ENCODE measurements around the gene CCDC106.

CCDC106 gene

DNA sequence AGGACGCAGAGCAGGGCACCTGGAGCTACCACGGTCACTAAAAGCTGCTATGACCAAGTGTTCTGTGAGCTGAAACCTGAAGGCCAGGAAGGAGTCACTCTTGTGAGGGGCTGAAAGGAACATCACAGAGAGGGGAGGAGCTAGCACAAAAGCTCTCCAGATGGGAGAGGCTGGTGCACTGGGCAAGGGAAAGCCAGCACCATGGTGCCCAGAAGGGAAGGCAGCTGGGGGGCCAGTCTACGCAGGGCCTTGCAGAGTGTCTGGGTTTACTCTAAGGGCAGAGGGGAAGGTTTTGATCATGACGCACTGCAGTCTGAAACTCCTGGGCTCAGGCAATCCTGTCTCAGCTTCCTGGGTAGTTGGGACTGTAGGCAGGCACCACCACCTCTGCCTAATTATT lies 11.3 kb upstream of the CCDC106 start:
- no peak for DNase-seq (ENCODE audit: low read depth, low spot score)
- H3K9me3 ChIP-seq (ENCODE audit: insufficient read depth, low read length), result no peaks in the 10 kb centered on the region
- H3K36me3 ChIP-seq (ENCODE audit: insufficient read depth, insufficient read length, low read length), result peaks cover 19% of the 10 kb centered on the region
- H3K4me1 ChIP-seq (ENCODE audit: insufficient read depth, insufficient read length), result peaks cover 12% of the 10 kb centered on the region
- H3K9ac ChIP-seq (ENCODE audit: insufficient read length, low read depth), result no peak overlapping the region
- no peaks in the 10 kb centered on the region for H3K27me3 ChIP-seq (ENCODE audit: insufficient read depth, insufficient read length)
- no peak overlapping the region for H3K4me3 ChIP-seq (ENCODE audit: insufficient read length, low read depth)
- no peak for TF ChIP-seq ZNF274 (IDR thresholded peaks at IDR 0.05; ENCODE audit: low read depth, low read length)
- TF ChIP-seq SUZ12 (IDR thresholded peaks at IDR 0.05; ENCODE audit: extremely low read depth, insufficient read depth, insufficient read length), result no peak
- no peak for TF ChIP-seq YY1 (IDR thresholded peaks at IDR 0.05; ENCODE audit: insufficient read depth, insufficient read length)

GRCh38 chr19:55637534-55637933 lies 10.5 kb upstream of the CCDC106 start:
- Histone ChIP-seq H3K4me1 (ENCODE audit: insufficient read depth, insufficient read length) (peaks cover 12% of the 10 kb centered on the region), H3K4me3 (ENCODE audit: insufficient read length, low read depth) (no peak overlapping the region), H3K27me3 (ENCODE audit: insufficient read depth, insufficient read length) (no peaks in the 10 kb centered on the region), H3K36me3 (ENCODE audit: insufficient read depth, insufficient read length, low read length) (peaks cover 19% of the 10 kb centered on the region), H3K9me3 (ENCODE audit: insufficient read depth, low read length) (no peaks in the 10 kb centered on the region), H3K9ac (ENCODE audit: insufficient read length, low read depth) (no peak overlapping the region)
- no peak for DNase-seq (ENCODE audit: low read depth, low spot score)
- TF ChIP-seq SUZ12 (IDR thresholded peaks at IDR 0.05; ENCODE audit: extremely low read depth, insufficient read depth, insufficient read length) (no peak), ZNF274 (IDR thresholded peaks at IDR 0.05; ENCODE audit: low read depth, low read length) (no peak), YY1 (IDR thresholded peaks at IDR 0.05; ENCODE audit: insufficient read depth, insufficient read length) (no peak)

- Histone ChIP-seq H3K9ac (ENCODE audit: insufficient read length, low read depth) (no peak overlapping the region), H3K9me3 (ENCODE audit: insufficient read depth, low read length) (no peaks in the 10 kb centered on the region)
- TF ChIP-seq SUZ12 (IDR thresholded peaks at IDR 0.05; ENCODE audit: extremely low read depth, insufficient read depth, insufficient read length) (no peak), YY1 (IDR thresholded peaks at IDR 0.05; ENCODE audit: insufficient read depth, insufficient read length) (no peak), ZNF274 (IDR thresholded peaks at IDR 0.05; ENCODE audit: low read depth, low read length) (no peak)
Observed at GRCh38 chr19:55638864-55639359, 9.1 kb upstream of the CCDC106 start.

DNA sequence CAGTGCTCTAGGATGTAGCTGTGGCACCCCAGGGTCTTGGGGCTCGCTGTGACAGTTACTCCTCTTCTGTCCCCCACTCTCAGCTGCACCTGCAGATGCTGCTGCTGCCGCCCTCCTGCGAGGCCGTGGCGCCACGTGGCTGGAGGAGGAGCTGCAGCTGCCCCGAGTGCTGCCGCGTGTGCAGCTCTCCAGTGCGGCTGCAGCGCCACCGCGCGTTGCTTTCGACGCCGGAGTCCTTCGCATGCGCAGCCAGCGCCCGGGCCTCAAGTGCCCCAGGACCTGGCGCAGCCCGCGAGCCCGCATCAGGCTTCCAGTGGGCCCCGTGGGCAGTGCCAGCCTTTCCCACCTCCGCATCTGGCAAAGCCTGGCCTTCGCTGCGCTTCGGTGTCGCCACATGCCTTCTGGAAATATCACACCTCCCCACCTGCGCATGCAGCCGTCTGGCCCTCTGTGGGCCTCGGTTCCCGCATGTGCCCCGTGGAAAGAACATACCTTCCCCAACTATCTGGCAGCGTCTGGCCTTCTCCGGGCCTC lies 7.9 kb upstream of the CCDC106 start:
- peak overlapping the region; percentile 71 for H3K9ac ChIP-seq (ENCODE audit: insufficient read length, low read depth)
- no peak for DNase-seq (ENCODE audit: low read depth, low spot score)
- H3K9me3 ChIP-seq (ENCODE audit: insufficient read depth, low read length), result no peaks in the 10 kb centered on the region
- peak overlapping the region; percentile 72 for H3K4me3 ChIP-seq (ENCODE audit: insufficient read length, low read depth)
- no peaks in the 10 kb centered on the region for H3K27me3 ChIP-seq (ENCODE audit: insufficient read depth, insufficient read length)
- peaks cover 20% of the 10 kb centered on the region for H3K4me1 ChIP-seq (ENCODE audit: insufficient read depth, insufficient read length)
- TF ChIP-seq ZNF274 (IDR thresholded peaks at IDR 0.05; ENCODE audit: low read depth, low read length) (no peak), SUZ12 (IDR thresholded peaks at IDR 0.05; ENCODE audit: extremely low read depth, insufficient read depth, insufficient read length) (no peak), YY1 (IDR thresholded peaks at IDR 0.05; ENCODE audit: insufficient read depth, insufficient read length) (no peak)
- H3K36me3 ChIP-seq (ENCODE audit: insufficient read depth, insufficient read length, low read length), result peaks cover 29% of the 10 kb centered on the region

More at GRCh38 chr19:55638864-55639359, 9.1 kb upstream of the CCDC106 start:
- H3K4me1 ChIP-seq (ENCODE audit: insufficient read depth, insufficient read length), result peaks cover 14% of the 10 kb centered on the region
- no peak for DNase-seq (ENCODE audit: low read depth, low spot score)
- no peak overlapping the region for H3K4me3 ChIP-seq (ENCODE audit: insufficient read length, low read depth)
- H3K27me3 ChIP-seq (ENCODE audit: insufficient read depth, insufficient read length), result no peaks in the 10 kb centered on the region
- H3K36me3 ChIP-seq (ENCODE audit: insufficient read depth, insufficient read length, low read length), result peaks cover 19% of the 10 kb centered on the region

- H3K9me3 ChIP-seq (ENCODE audit: insufficient read depth, low read length), result no peaks in the 10 kb centered on the region
Observed at GRCh38 chr19:55640577-55641425, 7.2 kb upstream of the CCDC106 start, which contains the start of gene ZNF580. ZNF580 (plus strand) TSS chr19:55641002; CDS start chr19:55642509, 1,507 bp downstream.

DNA sequence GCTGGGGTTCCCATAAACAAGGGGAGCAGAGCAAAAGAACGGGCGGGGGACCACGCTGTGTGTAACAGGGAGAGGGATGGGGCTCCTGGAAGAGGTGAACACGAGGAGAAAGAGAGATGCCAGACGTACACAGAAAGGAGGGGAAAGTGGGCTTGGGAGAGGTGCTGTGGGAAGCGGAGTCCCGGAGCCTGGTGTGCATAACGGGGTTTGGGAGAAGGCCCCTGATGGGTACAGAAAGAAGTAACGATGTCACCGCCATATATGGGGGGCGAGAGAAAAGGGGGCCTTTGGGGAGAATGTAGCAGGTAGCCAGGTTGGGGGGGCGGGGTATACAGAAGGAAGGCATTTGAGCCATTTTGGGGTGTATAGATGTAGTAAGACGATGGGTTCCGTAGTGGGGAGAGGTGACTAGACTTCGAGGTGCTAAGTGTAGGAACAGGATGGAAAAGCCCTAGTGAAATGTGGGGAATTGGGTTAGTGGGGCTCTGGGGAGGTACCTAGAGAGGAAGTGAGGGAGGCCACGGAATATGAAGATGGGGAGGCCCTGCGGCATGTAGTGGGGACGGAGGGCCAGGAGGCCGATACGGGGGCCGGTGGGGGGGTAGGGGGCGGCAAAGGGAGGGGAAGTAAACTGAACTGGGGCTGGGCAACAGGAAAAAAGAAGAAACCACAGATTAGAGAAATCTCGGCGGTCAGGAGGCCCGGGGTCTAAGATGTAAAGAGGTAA lies 6.4 kb upstream of the CCDC106 start:
- peak overlapping the region; percentile 94 for H3K9ac ChIP-seq (ENCODE audit: insufficient read length, low read depth)
- H3K4me1 ChIP-seq (ENCODE audit: insufficient read depth, insufficient read length), result peaks cover 14% of the 10 kb centered on the region
- DNase-seq (ENCODE audit: low read depth, low spot score), result no peak
- H3K27me3 ChIP-seq (ENCODE audit: insufficient read depth, insufficient read length), result no peaks in the 10 kb centered on the region
- no peaks in the 10 kb centered on the region for H3K9me3 ChIP-seq (ENCODE audit: insufficient read depth, low read length)
- H3K4me3 ChIP-seq (ENCODE audit: insufficient read length, low read depth), result peak overlapping the region; percentile 72
- H3K36me3 ChIP-seq (ENCODE audit: insufficient read depth, insufficient read length, low read length), result peaks cover 28% of the 10 kb centered on the region
- TF ChIP-seq SUZ12 (IDR thresholded peaks at IDR 0.05; ENCODE audit: extremely low read depth, insufficient read depth, insufficient read length) (no peak), ZNF274 (IDR thresholded peaks at IDR 0.05; ENCODE audit: low read depth, low read length) (no peak), YY1 (IDR thresholded peaks at IDR 0.05; ENCODE audit: insufficient read depth, insufficient read length) (no peak)

More at GRCh38 chr19:55640577-55641425, 7.2 kb upstream of the CCDC106 start, which contains the start of gene ZNF580:
- Histone ChIP-seq H3K36me3 (ENCODE audit: insufficient read depth, insufficient read length, low read length) (peaks cover 36% of the 10 kb centered on the region), H3K27me3 (ENCODE audit: insufficient read depth, insufficient read length) (no peaks in the 10 kb centered on the region), H3K4me1 (ENCODE audit: insufficient read depth, insufficient read length) (peaks cover 18% of the 10 kb centered on the region), H3K9ac (ENCODE audit: insufficient read length, low read depth) (peak within 1 kb of the TSS; percentile 94), H3K4me3 (ENCODE audit: insufficient read length, low read depth) (peak within 1 kb of the TSS; percentile 72)
- no peak for DNase-seq (ENCODE audit: low read depth, low spot score)
- TF ChIP-seq YY1 (IDR thresholded peaks at IDR 0.05; ENCODE audit: insufficient read depth, insufficient read length), result no peak
- no peak for TF ChIP-seq SUZ12 (IDR thresholded peaks at IDR 0.05; ENCODE audit: extremely low read depth, insufficient read depth, insufficient read length)
- TF ChIP-seq ZNF274 (IDR thresholded peaks at IDR 0.05; ENCODE audit: low read depth, low read length), result no peak

Measured in NT2/D1 (cell line).